ENCODE results near the gene NDUFS6.
A peak's percentile ranks its signal among the peaks of the same experiment; 100 is the strongest.

The NDUFS6 gene

GRCh38 chr5:1827886-1828397, 26.7 kb downstream of the NDUFS6 start:
- TF ChIP-seq MAX (IDR thresholded peaks at IDR 0.05) (peak; percentile 60), RAD21 (IDR thresholded peaks at IDR 0.05; ENCODE audit: low read depth) (no peak)

DNA sequence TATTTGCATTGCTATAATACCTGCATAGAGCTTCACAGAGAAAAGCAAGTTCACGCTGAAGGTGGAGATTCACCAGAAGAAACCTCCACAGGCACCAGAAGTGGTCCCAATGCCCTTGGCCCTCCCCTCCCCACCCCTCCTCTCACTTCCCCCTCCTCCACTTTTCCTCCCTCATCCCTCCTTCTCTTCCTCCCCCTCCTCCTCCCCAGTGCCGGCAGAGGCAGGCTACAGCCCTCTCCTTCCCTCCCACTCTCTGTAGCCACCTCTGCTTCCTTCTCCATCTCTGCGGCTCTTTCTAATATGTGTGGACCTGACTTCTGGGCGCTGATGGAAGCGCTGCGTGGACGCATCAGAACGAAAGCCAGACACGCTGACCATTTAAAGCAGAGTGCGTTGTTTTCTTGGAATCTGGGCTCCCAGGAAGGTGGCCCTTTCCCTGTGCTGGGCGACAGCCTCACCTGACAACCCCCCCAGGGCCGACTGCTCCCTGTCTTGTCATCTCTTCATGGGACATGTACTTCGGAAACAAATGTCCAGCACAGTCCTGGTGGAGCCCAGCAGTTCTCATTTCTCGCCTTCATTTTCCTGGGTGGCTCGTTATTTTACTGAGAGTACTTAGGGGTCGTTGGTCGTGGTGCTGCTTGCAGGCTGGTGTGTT, 29.5 kb downstream of the NDUFS6 start:
- TF ChIP-seq ZBTB7A (IDR thresholded peaks at IDR 0.05; ENCODE audit: low read depth) (no peak), MAX (IDR thresholded peaks at IDR 0.05) (no peak), NFIC (IDR thresholded peaks at IDR 0.05) (no peak), USF1 (IDR thresholded peaks at IDR 0.05) (no peak), FOXM1 (IDR thresholded peaks at IDR 0.05; ENCODE audit: borderline replicate concordance, low read depth) (no peak), TEAD4 (IDR thresholded peaks at IDR 0.05) (no peak), EGR1 (IDR thresholded peaks at IDR 0.05) (no peak), REST (IDR thresholded peaks at IDR 0.05; ENCODE audit: low read depth) (no peak), CREB1 (IDR thresholded peaks at IDR 0.05; ENCODE audit: low read depth) (no peak), TCF12 (IDR thresholded peaks at IDR 0.05; ENCODE audit: low read depth) (no peak), RAD21 (IDR thresholded peaks at IDR 0.05; ENCODE audit: low read depth) (no peak), EP300 (IDR thresholded peaks at IDR 0.05; ENCODE audit: borderline replicate concordance) (no peak), YY1 (IDR thresholded peaks at IDR 0.05; ENCODE audit: low read depth) (no peak), TAF1 (IDR thresholded peaks at IDR 0.05; ENCODE audit: low read depth) (no peak), CEBPB (IDR thresholded peaks at IDR 0.05) (no peak)

DNA sequence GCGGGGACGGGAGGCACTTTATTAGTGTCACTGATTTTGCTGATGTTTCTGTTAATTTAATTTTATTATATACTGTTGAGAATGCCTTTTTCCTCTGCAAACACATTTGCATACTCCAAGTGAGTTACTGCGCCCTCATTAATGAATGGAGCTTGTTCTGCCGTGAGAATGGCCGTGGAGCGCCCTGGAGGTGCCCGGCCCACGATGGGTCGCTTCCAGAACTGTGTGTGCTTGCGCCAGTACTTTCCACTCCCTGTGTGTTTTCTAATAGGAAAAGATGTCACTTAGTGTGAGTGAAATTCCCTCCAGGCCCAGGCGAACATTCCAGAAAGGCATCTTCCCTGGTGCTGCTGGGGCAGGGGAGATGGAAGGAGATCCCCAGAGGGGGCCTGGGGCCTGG, 30.1 kb downstream of the NDUFS6 start:
- no peak for TF ChIP-seq NFIC (IDR thresholded peaks at IDR 0.05)
- TF ChIP-seq TAF1 (IDR thresholded peaks at IDR 0.05; ENCODE audit: low read depth): no peak
- no peak for TF ChIP-seq EGR1 (IDR thresholded peaks at IDR 0.05)
- TF ChIP-seq YY1 (IDR thresholded peaks at IDR 0.05; ENCODE audit: low read depth): no peak

DNA sequence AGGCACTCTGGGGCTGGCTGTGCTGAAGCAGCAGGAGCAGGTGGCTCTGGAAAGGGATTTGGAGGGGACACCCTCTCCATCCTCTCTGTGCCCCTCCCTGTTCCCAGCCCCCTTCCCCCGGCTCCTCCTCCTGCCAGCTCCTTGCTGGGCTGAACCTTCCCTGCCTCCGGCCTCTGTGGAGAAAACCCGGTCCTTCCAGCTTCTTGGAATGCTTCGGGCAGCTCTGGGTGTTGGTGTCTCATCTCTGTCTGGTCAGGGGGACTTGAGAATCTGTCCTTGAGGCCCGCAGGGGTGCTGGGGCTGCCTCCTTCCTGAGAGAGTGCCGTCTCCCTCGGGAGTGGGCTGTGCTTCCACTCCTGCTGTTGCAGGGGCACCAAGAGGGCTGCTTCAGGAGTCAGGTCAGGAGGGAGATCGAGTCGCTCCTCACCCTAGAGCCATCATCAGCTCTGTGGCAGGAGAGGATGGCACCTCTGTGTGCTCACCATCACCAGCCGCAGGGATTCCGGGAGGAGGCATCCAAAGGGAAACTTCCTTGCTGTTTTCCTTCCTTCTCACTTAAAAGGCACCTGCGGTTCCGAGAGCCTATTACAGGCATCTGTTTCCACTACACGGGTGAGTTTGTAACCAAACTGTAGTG, 30.6 kb downstream of the NDUFS6 start:
- TF ChIP-seq CREB1 (IDR thresholded peaks at IDR 0.05; ENCODE audit: low read depth) (no peak), ZBTB7A (IDR thresholded peaks at IDR 0.05; ENCODE audit: low read depth) (no peak), EP300 (IDR thresholded peaks at IDR 0.05; ENCODE audit: borderline replicate concordance) (no peak), MAX (IDR thresholded peaks at IDR 0.05) (no peak), CEBPB (IDR thresholded peaks at IDR 0.05) (no peak), FOXM1 (IDR thresholded peaks at IDR 0.05; ENCODE audit: borderline replicate concordance, low read depth) (no peak), EGR1 (IDR thresholded peaks at IDR 0.05) (no peak), YY1 (IDR thresholded peaks at IDR 0.05; ENCODE audit: low read depth) (no peak), USF1 (IDR thresholded peaks at IDR 0.05) (no peak), TEAD4 (IDR thresholded peaks at IDR 0.05) (no peak), NFIC (IDR thresholded peaks at IDR 0.05) (no peak), REST (IDR thresholded peaks at IDR 0.05; ENCODE audit: low read depth) (no peak), TCF12 (IDR thresholded peaks at IDR 0.05; ENCODE audit: low read depth) (no peak), TAF1 (IDR thresholded peaks at IDR 0.05; ENCODE audit: low read depth) (no peak), RAD21 (IDR thresholded peaks at IDR 0.05; ENCODE audit: low read depth) (no peak)

- TF ChIP-seq TEAD4 (IDR thresholded peaks at IDR 0.05) (no peak), FOXM1 (IDR thresholded peaks at IDR 0.05; ENCODE audit: borderline replicate concordance, low read depth) (no peak), EP300 (IDR thresholded peaks at IDR 0.05; ENCODE audit: borderline replicate concordance) (no peak)
Measured at GRCh38 chr5:1832511-1833250, 31.5 kb downstream of the NDUFS6 start.

Measured in Ishikawa (cell line).